Measurements from ENCODE around the gene TSPAN9. TPM values are rescaled to one million over a fixed set of nuclear protein-coding genes. Genes with fewer than 3 reads are reported as not detected.

The TSPAN9 gene
- total RNA-seq, 4 donors from 2014 or later: 13.7 to 35.4 (median 26.7) TPM

- H3K27me3 ChIP-seq: no peaks in the 10 kb centered on the region
- 74% methylated on average over 24 of the region's 27 CpGs for WGBS
- H3K4me3 ChIP-seq: no peak overlapping the region
- no peak for DNase-seq (ENCODE audit: extremely low spot score)
- TF ChIP-seq CTCF (IDR thresholded peaks at IDR 0.05): no peak
- TF ChIP-seq POLR2AphosphoS5 (IDR thresholded peaks at IDR 0.05): no peak
- no peak for TF ChIP-seq EP300 (IDR thresholded peaks at IDR 0.05)
- no peak for TF ChIP-seq POLR2A (IDR thresholded peaks at IDR 0.05; ENCODE audit: low read depth)
- no peak overlapping the region for H3K27ac ChIP-seq (replicated peaks in 1 of 4)
- peaks cover 7 to 44% (median 19%) of the 10 kb centered on the region in 4 donors for H3K36me3 ChIP-seq
- intact Hi-C loops (cut with DNase I): loop anchor here (10.0 kb wide), 1 partner anchor 148 kb away; no protein-coding TSS in a partner anchor
- peaks cover 25 to 28% (median 27%) of the 10 kb centered on the region in 4 donors for H3K4me1 ChIP-seq
- no peaks in the 10 kb centered on the region for H3K9me3 ChIP-seq
Measured at GRCh38 chr12:3032770-3033538, 44.2 kb upstream of the TSPAN9 start.

DNA sequence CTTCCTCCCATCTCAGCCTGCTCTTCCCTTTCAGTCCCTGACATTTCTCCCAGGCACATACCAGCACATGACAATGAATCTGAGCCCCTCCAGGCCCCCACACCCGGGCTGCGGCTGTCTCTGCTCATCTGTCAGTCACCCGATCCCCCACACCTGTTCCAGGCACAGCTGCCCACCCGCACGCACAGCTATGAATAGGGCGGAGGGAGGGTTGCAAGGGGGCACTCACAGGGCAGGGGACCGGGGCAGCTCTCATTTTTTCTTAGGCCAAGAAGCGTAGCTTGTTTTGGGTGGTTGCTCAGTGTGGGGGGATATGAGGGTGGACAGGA is 43.7 kb upstream of the TSPAN9 start:
- H3K27ac ChIP-seq (replicated peaks in 1 of 4): no peak overlapping the region
- peaks cover 13 to 48% (median 23%) of the 10 kb centered on the region in 4 donors for H3K36me3 ChIP-seq
- no peak overlapping the region for H3K4me3 ChIP-seq
- intact Hi-C loops (cut with DNase I): loop anchor here (10.0 kb wide), 1 partner anchor 149 kb away; no protein-coding TSS in a partner anchor
- H3K9me3 ChIP-seq: no peaks in the 10 kb centered on the region
- H3K27me3 ChIP-seq: no peaks in the 10 kb centered on the region
- TF ChIP-seq EP300 (IDR thresholded peaks at IDR 0.05): no peak
- no peak for TF ChIP-seq POLR2AphosphoS5 (IDR thresholded peaks at IDR 0.05)
- no peak for TF ChIP-seq CTCF (IDR thresholded peaks at IDR 0.05)
- no peak for TF ChIP-seq POLR2A (IDR thresholded peaks at IDR 0.05; ENCODE audit: low read depth)
- DNase-seq (ENCODE audit: extremely low spot score): no peak
- peaks cover 25 to 28% (median 27%) of the 10 kb centered on the region in 4 donors for H3K4me1 ChIP-seq
- WGBS: 84% methylated on average over 8 of the region's 8 CpGs

DNA sequence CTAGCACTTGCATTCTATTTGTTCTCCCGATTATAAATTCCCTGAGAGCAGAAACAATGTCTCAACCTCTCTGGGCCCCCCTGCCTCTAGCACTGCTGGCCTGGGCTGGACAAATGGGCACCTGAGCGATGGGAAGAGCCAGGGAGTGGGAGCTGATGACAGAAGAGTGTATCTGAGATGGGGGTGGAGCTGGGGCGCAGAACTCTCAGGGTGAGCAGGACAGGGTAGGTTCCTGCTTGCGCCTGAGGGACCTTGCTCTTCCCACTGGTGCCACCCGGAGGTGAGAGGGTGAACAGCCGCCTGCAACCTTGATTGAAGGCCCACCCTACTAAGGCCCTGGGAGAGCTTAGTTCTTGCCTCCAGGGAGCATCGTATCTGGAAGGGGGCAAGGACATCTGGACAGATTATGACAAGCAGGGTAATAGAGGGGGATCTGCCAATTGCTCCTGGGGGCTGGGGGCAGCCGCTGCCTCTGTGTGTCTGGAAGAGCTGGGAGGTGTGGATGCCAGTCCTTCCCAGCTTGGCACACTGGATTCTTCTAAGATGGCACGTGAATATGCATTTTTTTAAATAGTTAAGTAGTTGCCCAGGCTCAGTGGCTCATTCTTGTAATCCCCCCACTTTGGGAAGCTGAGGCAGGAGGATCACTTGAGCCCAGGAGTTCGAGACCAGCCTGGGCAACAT is 43.0 kb upstream of the TSPAN9 start:
- H3K36me3 ChIP-seq: peaks cover 16 to 50% (median 30%) of the 10 kb centered on the region in 4 donors
- H3K9me3 ChIP-seq: no peaks in the 10 kb centered on the region
- H3K4me3 ChIP-seq: no peak overlapping the region
- 49% methylated on average over 10 of the region's 10 CpGs for WGBS
- TF ChIP-seq POLR2AphosphoS5 (IDR thresholded peaks at IDR 0.05): no peak
- TF ChIP-seq EP300 (IDR thresholded peaks at IDR 0.05): no peak
- TF ChIP-seq POLR2A (IDR thresholded peaks at IDR 0.05; ENCODE audit: low read depth): no peak
- peak; percentile 54 to 76 (median 59) for TF ChIP-seq CTCF (IDR thresholded peaks at IDR 0.05)
- intact Hi-C loops (cut with DNase I): loop anchor here (10.0 kb wide), 1 partner anchor 149 kb away; no protein-coding TSS in a partner anchor
- DNase-seq (ENCODE audit: extremely low spot score): no peak
- H3K4me1 ChIP-seq: peaks cover 25 to 28% (median 27%) of the 10 kb centered on the region in 4 donors
- H3K27ac ChIP-seq (replicated peaks in 1 of 4): no peak overlapping the region
- H3K27me3 ChIP-seq: no peaks in the 10 kb centered on the region

GRCh38 chr12:3035171-3035570 is 42.0 kb upstream of the TSPAN9 start:
- intact Hi-C loops (cut with DNase I): loop anchor here (5.0 to 10.0 kb wide), 2 partner anchors 78 to 150 kb away; partner anchors contain the start of gene TEAD4
- DNase-seq (ENCODE audit: extremely low spot score): no peak
- no peak overlapping the region for H3K4me3 ChIP-seq
- 81% methylated on average over 5 of the region's 5 CpGs for WGBS
- TF ChIP-seq EP300 (IDR thresholded peaks at IDR 0.05) (no peak), POLR2AphosphoS5 (IDR thresholded peaks at IDR 0.05) (no peak), CTCF (IDR thresholded peaks at IDR 0.05) (no peak)
- H3K27ac ChIP-seq (replicated peaks in 1 of 4): no peak overlapping the region
- H3K27me3 ChIP-seq: no peaks in the 10 kb centered on the region
- H3K36me3 ChIP-seq: peaks cover 13 to 50% (median 37%) of the 10 kb centered on the region in 4 donors
- H3K9me3 ChIP-seq: no peaks in the 10 kb centered on the region
- H3K4me1 ChIP-seq: peaks cover 25 to 28% (median 27%) of the 10 kb centered on the region in 4 donors
